HG03103 (cell line): ENCODE results near the gene ERCC5.

ENCODE experiments used
- ATAC-seq: cut with Tn5 transposase; IDR thresholded peaks from one replicate; pipeline ENCODE4 v1.9.1; 2021; ENCODE audit warnings: low read depth; ENCODE audit not compliant: unreplicated experiment

Gene ERCC5

GRCh38 chr13:102914339-102914930 lies 68.6 kb downstream of the ERCC5 start:
- ATAC-seq = no peak

- ATAC-seq = no peak
Observed at GRCh38 chr13:102915393-102915930, 69.6 kb downstream of the ERCC5 start.

GRCh38 chr13:102917019-102917418 lies 71.2 kb downstream of the ERCC5 start:
- ATAC-seq = no peak

- ATAC-seq = no peak
Observed at GRCh38 chr13:102922184-102922583, 76.4 kb downstream of the ERCC5 start.
